ENCODE data around the gene PDXP.
"Not testable (repeated sequence)": the region's sequence is repeated elsewhere in the genome, so short reads cannot be mapped to it uniquely, and the experiment has no call there.

Gene PDXP

DNA sequence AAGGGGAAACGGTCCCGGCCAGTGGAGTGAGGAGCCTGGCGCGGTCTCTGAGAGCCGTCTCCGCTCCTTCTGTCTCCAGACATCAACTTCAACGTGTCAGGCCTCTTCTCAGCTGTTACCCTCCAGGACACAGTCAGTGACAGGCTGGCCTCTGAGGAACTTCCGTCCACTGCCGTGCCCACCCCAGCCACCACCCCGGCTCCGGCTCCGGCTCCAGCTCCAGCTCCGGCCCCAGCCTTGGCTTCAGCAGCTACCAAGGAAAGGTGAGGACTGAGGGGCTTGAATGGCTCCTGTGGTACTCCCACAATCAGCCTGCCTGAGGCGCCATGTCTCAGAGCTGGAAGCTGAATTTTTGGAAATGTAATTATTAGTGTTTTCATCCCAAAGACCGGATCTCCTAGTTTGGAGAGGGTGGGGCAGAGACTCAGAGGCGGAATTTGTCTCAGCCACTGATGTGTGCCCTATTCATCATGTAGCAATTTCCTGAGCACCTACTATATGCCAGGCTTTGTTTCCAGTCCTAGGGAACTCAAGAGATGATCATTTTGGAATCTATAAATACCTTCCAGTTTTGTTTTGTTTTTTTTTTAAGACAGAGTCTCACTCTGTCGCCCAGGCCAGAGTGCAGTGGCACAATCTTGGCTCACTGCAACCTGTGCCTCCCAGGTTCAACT, 7.9 kb upstream of the PDXP start:
- DNase-seq = no peak

DNA sequence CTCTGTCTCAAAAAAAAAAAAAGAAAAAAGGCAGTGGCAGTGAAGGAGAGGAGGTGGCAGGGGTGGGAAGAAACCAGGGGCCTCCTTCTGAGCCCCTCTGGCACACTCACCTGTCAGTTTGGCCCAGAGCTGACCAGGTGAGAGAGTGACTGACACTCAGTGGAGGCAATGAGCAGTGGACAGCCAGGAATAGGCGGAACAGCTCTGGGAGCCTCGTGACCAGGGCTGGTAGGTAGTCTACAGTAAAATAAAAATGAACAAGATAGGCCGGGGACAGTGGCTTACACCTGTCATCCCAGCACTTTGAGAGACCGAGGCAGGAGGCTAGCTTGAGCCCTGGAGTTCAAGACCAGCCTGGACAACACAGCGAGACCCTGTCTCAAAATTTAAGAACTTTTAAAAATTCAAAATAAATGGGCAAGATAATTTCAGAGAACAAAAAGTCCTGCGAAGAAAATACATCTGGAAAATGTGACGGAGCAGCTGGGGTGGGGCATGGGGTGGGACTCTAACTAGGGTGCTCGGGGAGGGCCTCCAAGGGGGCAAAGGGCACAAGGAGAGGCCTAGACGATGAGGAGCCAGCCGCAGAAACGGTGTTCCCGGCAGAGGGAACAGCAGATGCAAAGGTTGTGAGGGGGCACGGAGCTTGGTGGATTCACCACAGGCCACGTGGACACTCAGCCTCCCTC, 3.8 kb upstream of the PDXP start:
- DNase-seq = no peak

DNA sequence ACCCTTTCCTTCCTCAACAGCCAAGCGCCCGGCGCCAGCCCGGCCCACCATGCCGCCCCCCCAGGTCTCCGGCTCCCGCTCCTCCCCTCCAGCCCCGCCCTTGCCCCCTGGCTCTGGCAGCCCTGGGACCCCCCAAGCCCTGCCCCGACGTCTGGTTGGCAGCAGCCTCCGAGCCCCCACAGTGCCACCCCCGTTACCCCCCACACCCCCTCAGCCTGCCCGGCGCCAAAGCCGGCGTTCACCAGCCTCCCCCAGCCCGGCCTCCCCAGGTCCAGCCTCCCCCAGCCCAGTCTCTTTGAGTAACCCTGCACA, 3.3 kb upstream of the PDXP start:
- DNase-seq = no peak

DNA sequence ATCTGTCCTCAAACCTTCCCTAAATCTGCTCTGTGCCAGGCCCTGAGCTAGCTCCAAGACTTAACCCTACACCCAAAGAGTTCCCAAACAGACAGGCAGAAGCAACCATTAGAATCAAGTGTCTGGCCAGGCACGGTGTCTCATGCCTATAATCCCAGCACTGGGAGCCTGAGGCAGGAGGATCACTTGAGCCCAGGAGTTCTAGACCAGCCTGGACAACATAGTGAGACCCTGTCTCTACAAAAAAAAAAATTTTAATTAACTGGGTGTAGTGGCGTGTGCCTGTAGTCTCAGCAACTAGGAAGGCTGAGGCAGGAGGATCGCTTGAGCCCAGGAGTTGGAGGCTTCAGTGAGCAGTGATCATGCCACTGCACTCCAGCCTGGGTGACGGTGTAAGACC, 1.9 kb upstream of the PDXP start:
- not testable (repeated sequence) for DNase-seq

DNA sequence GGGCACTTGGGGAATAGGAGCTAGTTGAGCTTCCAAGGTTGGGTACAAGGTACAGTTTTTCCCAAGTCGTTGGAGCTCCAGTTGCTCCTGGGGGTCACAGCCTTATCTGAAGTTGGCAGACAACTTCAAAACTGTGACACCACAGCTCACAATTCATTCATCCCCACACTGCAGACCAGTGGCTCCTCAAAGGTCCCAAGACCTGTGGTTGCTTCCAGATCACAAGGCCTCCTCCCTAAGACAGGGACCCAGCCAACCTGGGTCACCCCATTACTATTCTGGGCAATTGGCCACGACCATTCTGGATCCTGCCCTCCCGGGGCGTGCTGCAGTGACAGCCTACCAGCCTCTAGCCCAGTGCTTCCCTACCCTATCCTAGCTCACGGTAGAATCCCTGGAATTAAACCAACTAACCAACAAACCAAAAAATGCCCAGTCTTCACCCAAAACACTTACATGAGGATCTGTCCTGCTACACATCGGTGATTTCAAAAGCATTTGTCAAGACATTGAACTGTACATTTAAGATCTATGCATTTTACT, 862 bp upstream of the PDXP start:
- DNase-seq = no peak

DNA sequence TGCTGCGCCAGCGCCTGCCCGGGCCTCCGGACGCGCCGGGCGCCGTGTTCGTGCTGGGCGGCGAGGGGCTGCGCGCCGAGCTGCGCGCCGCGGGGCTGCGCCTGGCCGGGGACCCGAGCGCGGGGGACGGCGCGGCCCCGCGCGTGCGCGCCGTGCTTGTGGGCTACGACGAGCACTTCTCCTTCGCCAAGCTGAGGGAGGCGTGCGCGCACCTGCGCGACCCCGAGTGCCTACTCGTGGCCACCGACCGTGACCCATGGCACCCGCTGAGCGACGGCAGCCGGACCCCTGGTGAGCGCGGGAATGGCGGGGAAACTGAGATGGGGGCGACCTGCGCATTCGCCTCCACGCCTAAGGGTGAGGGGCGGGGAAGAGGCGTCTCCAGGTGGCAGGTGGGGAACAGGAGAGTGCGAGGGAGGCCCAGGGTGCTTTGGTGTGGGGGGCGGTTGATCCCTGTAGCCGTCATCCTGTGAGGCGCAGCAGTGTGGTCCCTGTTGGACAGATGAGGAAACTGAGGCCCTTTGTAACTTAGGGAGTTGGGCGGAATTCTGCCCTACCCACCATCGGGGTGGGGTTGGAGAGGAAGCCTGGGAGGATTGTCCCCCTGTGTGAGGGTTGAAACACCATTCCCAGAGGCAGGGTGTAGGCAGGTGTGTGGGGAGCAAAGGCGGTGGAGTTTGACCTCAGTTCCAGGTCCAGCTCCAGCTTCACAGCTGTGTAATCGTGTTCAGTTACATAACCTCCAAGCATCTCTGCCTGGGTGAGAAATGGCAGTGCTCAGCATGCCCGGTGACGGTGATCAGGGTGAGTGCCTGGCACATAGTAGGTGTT, 758 bp downstream of the PDXP start:
- no peak for DNase-seq

DNA sequence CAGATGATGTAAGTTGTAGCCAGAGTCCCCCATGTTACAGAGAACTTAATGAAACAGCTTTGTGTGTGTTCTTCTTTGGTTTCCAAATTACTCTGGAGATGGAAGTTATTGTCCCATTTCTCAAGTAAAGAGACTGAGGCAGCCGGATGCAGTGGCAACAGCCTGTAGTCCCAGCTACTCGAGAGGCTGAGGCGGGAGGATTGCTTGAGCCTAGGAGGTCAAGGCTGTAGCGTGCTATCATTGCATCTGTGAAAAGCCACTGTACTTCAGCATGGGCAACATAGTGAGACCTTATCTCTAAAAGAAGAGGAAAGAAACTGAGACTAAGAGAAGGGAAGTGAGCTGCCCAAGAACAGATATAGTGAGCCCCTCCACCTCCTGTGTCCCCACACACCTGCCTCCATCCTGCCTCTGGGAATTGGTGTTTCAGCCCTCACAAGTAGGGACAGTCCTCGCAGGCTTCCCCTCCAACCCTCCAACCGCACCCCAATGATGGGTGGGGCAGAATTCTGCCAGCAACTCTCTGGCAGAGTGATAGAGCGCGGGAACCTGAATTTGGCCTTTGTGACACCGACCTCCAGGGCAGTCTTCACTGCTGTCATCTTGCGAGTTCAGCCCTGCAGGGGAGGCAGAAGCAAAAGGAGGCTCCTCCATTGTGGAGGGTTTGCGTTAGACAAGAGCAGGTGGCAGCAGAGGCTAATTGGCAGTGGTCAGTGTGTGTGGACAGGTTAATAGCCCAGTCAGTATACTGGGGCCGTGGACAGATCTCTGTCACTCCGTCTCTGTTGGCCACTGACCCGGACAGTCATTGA, 1.6 kb downstream of the PDXP start:
- DNase-seq = no peak

DNA sequence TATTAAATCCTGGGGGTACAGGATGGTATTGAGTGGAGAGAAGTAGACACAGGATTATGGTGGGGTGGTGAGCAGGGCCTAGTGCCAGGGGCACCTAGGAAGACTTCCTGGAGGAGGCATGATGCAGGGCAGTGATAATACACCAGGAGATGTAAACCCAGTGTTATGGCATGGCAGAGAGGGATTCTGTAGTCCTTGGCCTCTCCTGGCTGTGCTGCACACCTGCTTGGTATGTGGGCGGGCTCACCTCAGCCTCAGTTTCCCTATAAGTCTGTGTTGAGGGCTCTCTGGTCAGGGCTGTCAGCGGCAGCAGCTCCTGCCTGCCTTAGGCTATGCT, 2.2 kb downstream of the PDXP start:
- DNase-seq = no peak

DNA sequence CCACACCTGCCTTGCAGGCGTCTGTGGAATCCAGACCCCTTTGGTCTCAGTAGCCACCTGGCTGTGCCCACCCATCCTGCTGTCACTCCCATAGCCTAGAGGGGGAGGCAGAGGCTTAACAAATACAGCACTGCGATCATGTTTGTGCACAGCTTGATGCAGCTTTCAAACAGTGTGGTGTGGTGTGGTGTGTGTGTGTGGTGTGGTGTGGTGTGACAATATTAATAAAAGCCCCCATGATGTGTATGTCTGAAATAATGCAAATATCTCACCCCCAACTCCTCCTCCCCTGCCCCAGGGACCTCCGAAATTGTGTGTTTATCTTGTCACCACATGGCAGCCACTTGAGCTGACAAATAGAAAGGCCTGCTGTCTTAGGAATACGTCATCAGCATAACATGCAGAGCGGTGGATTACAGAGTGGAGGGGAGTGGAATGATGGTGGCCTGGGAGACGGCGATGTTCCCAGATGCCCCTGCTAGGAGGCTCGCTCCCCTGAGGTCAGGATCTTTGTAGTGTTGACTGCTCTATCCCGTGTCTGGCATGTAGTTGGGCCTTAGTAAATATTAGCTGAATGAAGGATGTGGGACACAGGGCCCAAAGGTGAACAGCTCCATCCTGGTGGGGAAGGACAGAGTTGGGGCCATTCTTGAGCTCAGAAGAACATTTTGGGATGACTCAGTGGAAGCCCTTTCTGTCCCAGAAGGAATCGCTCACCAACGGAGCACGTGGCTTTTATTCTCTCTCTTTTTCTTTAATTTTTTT, 2.8 kb downstream of the PDXP start:
- DNase-seq = peak; percentile 63

DNA sequence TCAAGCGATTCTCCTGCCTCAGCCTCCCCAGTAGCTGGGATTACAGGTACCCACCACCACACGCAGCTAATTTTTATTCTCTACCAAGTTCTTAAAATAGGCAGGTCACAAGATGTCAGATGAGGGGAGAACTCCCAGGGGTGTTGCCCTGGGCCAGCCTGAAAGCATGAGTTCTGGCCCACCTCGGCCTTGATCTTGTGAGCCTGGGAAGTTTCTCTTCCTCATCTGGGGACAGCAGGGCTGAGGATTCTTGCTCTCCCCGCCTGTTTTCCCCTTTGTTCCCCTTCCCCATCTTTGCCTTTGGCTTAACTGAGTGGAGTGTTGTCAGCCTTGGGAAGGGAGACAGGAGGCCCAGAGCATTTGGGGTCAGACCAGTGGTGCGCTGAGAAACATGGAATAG, 3.5 kb downstream of the PDXP start:
- no peak for DNase-seq

DNA sequence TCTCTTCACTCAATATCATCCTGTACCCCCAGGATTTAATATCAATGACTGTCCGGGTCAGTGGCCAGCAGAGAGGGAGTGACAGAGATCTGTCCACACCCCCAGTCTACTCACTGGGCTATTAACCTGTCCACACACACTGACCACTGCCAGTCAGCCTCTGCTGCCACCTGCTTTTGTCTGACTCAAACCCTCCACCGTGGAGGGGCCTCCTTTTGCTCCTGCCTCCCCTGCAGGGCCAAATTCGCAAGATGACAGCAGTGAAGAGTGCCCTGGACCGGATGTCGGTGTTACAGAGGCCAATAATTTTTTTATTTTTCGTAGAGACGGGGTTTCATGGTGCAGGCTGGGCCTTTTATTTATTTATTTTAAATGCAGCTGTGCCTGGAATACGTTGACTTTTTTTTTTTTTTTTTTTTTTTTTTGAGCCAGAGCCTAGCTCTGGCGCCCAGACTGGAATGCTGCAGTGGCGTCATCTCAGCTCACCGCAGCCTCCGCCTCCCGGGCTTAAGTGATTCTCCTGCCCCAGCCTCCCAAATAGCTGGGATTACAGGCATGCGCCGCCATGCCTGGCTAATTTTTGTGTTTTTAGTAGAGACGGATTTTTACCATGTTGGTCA, 5.1 kb downstream of the PDXP start:
- DNase-seq = no peak

DNA sequence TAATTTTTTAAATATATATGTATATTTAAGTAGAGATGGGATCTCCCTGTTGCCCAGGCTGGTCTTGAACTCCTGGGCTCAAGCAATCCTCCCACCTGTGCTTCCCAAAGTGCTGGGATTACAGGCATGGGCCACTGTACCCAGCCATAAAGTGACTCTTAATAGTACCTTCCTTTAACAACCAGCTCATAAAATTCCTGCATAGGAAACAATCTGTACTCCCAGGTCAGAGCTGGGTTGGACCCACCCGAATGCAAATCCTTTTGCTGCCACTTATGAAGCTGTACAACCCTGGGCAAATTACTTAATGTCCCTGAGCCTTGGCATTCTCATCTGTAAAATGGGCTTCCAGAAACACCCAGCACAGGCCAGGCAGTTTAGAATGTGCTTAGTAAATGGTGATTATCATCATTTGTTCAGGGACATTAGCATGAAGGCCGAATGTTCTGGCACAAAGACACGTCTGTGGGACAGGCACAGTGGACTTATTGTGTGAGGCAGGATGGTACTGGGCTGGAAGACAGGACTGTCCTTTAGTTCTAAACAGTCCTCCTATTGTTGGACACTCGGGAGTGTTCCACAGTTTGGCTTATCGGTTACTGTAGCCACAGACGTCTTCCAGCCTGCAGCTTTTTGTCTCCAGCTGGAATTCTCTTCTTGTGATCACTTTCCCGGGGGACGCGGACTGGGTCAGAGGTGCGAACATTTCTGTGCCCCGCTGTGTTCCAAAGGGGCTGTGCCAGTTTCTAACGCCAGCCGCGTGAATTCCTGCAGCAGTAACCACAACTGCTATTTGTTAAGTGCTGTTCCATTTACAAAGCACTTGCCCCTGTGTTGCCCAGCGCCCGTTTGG, 6.0 kb downstream of the PDXP start:
- DNase-seq = no peak

DNA sequence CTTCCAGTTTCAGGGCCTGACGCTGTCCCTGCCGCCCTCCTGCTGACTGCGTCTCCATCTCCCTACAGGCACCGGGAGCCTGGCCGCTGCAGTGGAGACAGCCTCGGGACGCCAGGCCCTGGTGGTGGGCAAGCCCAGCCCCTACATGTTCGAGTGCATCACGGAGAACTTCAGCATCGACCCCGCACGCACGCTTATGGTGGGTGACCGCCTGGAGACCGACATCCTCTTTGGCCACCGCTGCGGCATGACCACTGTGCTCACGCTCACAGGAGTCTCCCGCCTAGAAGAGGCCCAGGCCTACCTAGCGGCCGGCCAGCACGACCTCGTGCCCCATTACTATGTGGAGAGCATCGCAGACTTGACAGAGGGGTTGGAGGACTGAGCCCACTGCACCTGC, 7.0 kb downstream of the PDXP start:
- DNase-seq = no peak

DNA sequence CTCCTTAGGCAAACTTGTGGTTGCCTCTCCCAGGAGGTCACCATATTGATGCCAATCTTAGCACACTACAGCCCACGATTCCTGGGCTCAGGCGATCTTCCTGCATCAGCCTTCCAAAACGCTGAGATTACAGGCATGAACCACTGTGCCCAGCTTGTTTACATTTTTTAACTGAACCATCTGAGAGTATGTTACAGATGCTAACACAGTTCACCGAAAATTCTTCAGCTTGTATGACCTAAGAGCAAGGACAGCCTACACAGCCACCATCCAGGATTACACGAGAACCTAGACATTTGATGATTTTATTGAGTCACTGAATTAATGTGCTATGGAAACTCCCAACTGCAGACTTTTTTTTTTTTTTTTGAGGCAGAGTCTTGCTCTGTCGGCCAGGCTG, 11.1 kb downstream of the PDXP start:
- no peak for DNase-seq

DNA sequence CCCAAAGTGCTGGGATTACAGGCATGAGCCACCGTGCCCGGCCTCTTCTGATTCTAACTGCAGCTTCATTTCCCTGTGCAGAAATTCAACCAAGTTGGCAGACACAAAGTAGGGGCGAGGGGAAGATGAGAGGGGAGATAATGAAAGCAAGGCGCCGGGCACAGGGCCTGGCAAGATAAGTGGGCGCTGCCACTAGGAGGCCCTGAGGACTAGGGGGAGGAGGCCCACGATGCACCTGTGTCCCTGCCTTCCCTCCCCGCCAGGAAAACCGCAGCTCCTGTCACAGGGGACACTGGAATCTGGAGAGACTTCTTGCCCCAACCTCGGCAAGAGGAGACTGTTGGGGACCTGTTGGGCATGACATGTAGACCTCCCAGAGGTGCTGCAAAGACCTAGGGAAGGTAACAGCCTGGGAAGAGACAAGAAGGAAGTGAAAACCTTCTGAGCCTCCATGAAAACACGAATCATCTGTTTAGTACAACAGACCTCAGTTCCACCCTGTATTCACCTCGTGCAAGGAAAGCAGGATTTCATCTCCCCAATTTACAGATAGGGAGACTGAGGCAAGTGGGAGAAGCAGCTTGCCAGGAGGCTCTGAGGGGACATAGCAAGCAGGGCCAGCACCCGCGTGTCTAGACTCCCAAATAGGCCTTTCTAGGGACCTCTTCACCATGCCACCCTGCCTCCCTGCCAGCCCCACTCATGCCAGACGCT, 13.8 kb downstream of the PDXP start:
- no peak for DNase-seq

DNA sequence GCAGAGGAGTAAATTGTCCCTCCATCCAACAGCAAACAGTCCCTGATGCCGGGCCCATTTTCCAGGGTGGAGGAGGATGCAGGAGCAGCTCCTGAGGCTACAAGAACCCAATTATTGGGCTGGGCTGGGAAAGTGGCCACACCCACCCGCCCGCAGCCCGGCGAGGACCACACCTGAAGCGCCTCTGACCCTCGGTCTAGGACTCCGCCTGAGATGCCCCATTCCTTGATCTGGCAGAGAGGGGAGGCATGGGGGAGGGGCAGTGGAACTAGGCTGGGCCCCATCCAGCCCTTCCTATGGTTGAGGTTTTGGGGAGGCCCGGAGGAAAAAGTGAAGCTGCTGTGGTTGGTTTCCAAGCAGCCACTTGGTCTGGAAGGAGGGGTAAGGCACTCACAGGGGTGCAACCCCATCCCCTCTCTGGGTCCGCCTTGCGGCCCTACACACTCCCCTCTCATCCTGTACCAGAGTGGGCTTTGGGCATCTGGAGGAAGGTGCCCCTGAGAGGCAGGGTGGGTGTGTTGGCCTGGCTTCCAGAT, 14.5 kb downstream of the PDXP start:
- DNase-seq = no peak

DNA sequence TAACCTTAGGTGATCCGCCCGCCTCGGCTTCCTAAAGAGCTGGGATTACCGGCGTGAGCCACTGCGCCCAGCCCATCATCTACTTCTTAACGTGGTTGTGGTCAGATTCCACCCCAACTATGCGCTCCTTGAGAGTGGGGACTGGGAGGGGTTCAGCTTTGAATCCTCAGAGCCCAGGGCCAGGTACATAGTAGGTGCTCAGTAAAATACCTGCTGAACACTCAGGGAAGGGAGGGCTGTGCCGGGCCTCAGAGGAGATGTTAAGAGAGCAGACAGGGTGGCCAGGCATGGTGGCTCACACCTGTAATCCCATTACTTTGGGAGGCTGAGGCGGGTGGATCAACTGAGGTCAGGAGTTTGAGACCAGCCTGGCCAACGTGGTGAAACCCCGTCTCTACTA, 15.7 kb downstream of the PDXP start:
- no peak for DNase-seq

DNA sequence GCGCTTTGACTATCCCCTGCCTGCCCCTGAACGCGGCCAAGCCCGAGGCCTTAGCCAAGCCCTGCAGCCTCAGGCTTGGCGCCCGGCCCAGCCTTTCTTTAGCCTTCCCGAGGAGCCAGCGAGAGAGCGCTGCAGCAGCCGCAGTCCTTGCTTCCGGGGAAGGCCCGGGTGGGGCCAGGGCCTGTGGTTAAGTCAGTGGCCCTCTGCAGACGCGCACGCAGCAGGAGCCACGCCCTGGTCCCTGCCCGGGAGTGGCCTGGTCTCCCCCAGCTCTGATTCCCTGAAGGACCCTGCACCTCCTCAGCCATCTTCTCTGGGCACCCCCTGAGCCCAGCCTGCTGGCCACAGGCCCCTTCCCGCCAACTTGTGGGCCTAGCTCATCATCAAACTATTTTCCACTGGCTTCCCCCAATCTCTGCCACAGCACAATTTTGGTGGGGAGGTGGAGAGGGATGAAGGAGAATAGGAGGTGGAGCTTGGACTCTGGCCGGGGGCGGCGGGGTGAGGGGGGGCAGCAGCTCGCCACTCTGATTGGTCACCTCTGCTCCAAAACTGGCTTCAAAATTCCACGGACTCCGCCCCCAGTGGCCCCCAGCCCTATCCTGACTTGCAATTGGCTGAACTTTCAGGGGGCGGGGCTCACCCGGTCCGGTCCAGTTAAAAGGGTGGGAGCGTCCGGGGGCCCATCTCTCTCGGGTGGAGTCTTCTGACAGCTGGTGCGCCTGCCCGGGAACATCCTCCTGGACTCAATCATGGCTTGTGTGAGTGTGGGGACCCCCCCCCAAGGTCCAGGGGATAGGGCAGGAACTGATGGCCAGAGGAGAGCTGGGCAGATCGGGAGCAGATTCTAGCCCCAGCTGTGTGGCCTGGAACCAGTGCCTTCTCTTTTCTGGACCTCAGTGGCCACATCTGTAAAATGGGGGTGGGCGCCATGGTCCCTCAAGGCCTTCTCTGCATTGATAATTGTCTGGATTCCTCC, 16.7 kb downstream of the PDXP start, which contains the start of gene LGALS1:
Gene LGALS1, plus strand, starts transcription at position 686 of the 979 bp plus-strand sequence. Its CDS starts 67 bp downstream, at position 753.
- peak; percentile 99 for DNase-seq
